Measurements from ENCODE around the gene DLG2. TPM values are rescaled to one million over a fixed set of nuclear protein-coding genes. Genes with fewer than 3 reads are reported as not detected.

The DLG2 gene
- total and polyA plus RNA-seq, 11 donors = 2.4 to 13.9 (median 7.1) TPM

DNA sequence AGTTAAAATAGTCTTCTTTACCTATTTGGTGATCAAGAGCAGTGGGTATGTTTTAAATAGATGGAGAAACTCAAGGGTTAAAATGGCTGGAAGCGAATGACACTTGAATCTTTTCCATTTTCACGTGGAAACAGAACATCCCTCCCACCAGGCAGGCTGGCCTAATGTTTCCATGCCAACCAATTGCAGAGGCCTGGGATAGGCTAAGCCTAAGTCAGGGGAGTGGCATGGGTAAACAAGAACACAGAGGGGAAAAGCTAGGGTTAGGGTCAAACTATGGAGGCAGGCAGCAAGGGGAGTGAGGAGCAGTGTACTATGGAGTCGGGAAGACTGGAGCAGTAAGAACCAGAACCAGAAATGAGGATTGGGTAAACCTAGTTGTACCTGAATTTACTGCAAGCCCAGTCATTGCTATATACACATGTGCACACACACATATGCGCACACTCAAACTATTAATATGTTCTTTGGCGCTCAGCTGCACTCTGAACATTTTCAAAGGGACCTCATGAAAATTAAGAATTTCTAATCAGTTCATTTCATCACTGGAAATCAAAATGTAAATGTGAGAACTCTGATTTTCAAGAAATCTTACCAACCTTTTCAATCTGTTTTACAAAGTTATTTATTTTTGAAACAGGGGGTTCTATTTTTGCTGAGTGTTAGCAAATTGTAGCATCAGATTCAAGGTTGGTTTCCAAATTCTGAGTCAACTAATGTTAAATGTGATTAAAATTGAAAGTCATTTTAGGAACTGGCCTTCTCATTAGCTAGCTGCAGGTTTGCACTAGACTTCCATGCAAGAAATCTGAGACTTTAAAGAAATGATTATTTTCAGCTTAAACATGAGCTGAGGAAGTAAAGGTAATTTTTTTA, 2014.0 kb downstream of the DLG2 start:
- H3K36me3 ChIP-seq = no peaks in the 10 kb centered on the region
- no peaks in the 10 kb centered on the region for H3K27me3 ChIP-seq
- H3K9me3 ChIP-seq = no peaks in the 10 kb centered on the region
- DNase-seq = no peak
- TF ChIP-seq, protein P1, sequence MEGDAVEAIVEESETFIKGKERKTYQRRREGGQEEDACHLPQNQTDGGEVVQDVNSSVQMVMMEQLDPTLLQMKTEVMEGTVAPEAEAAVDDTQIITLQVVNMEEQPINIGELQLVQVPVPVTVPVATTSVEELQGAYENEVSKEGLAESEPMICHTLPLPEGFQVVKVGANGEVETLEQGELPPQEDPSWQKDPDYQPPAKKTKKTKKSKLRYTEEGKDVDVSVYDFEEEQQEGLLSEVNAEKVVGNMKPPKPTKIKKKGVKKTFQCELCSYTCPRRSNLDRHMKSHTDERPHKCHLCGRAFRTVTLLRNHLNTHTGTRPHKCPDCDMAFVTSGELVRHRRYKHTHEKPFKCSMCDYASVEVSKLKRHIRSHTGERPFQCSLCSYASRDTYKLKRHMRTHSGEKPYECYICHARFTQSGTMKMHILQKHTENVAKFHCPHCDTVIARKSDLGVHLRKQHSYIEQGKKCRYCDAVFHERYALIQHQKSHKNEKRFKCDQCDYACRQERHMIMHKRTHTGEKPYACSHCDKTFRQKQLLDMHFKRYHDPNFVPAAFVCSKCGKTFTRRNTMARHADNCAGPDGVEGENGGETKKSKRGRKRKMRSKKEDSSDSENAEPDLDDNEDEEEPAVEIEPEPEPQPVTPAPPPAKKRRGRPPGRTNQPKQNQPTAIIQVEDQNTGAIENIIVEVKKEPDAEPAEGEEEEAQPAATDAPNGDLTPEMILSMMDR (IDR thresholded peaks at IDR 0.05) = no peak
- TF ChIP-seq POLR2A (IDR thresholded peaks at IDR 0.05) = no peak
- intact Hi-C loops (cut with DNase I) = no loop called here
- no peak for ATAC-seq
- no peak overlapping the region for H3K4me3 ChIP-seq
- H3K27ac ChIP-seq = no peak overlapping the region
- 43 to 70% (median 60%) methylated on average over 5 of the region's 5 CpGs for whole genome bisulfite sequencing, 4 donors
- no peaks in the 10 kb centered on the region for H3K4me1 ChIP-seq

DNA sequence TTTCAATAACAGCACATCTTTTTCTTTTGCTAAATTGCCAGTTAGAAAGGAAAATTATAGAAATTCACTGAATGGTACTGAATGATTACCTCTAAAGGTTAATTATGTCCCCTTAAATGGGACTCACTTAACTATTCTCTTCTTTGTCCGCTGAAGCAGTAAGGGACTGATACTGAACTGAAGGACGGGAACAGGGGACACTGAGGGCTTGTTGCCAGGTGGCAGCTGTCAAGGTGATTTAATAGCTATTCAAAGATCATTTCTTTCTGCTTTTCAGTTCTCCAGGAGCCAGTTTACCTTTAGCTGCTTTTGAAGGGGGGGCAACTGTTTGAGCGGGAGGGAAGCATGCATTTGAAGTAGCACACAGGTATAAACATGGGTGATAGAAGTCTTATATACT, 2015.5 kb downstream of the DLG2 start:
- no peak overlapping the region for H3K4me3 ChIP-seq
- 61 to 69% (median 66%) methylated on average over 3 of the region's 3 CpGs for whole genome bisulfite sequencing, 4 donors
- DNase-seq = no peak

DNA sequence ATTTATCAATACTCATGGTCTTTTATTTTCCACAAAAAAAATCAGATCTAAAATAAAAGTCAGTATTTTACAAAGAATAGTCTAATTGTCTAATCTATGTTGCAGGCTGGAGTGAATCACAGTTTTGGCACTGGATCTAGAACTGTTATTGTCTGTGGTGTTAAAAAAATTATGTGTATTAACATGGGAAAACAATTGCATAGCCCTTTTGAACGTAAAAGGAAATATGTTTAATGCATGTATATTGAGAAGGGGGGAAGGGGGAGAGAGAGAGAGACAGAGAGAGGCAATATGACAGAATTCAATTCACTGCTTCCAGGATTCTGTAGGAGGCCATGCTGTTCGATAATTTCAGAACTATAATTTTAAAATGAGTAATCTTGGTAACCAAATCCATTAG, 2016.1 kb downstream of the DLG2 start:
- no peak for ATAC-seq
- 53 to 64% (median 60%) methylated on average over 2 of the region's 2 CpGs for WGBS, 4 donors

More for the DNA sequence above, 2015.5 kb downstream of the DLG2 start:
- H3K27me3 ChIP-seq = no peaks in the 10 kb centered on the region
- intact Hi-C loops (cut with DNase I) = no loop called here
- no peaks in the 10 kb centered on the region for H3K4me1 ChIP-seq
- no peak for TF ChIP-seq POLR2A (IDR thresholded peaks at IDR 0.05)
- TF ChIP-seq, protein P1 (IDR thresholded peaks at IDR 0.05) = no peak
- no peak for ATAC-seq
- H3K9me3 ChIP-seq = no peaks in the 10 kb centered on the region
- H3K36me3 ChIP-seq = no peaks in the 10 kb centered on the region
- H3K27ac ChIP-seq = no peak overlapping the region

DNA sequence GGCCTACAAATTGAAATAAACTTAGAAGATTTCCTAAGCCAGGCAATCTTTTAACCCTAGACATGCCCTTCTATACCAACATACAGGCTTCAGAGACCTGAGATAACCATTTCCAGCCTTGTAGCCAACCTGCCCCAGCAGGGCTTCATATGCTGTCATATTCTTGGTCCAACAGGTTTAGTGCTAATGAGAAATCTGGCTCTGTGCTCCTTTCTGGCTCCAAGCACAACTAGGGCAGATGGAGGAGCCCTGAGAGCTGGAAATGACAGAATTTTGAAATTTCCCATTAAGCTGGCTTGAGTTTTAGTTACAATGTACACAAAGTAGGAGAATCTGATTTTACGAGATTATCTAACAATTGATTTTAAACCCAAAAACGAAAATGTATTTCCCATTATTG, 2018.0 kb downstream of the DLG2 start:
- WGBS, 4 donors = 81 to 89% (median 87%) methylated on average over 2 of the region's 2 CpGs
- no peaks in the 10 kb centered on the region for H3K4me1 ChIP-seq
- H3K36me3 ChIP-seq = no peaks in the 10 kb centered on the region
- H3K27me3 ChIP-seq = no peaks in the 10 kb centered on the region
- H3K9me3 ChIP-seq = no peaks in the 10 kb centered on the region
- intact Hi-C loops (cut with DNase I) = no loop called here
- TF ChIP-seq, protein P1 (IDR thresholded peaks at IDR 0.05) = no peak
- TF ChIP-seq POLR2A (IDR thresholded peaks at IDR 0.05) = no peak
- no peak for ATAC-seq
- H3K4me3 ChIP-seq = no peak overlapping the region
- H3K27ac ChIP-seq = no peak overlapping the region
- no peak for DNase-seq

More for the DNA sequence above, 2016.1 kb downstream of the DLG2 start:
- Histone ChIP-seq H3K9me3 (no peaks in the 10 kb centered on the region), H3K27me3 (no peaks in the 10 kb centered on the region), H3K27ac (no peak overlapping the region), H3K36me3 (no peaks in the 10 kb centered on the region), H3K4me1 (no peaks in the 10 kb centered on the region), H3K4me3 (no peak overlapping the region)
- no peak for DNase-seq
- no peak for TF ChIP-seq POLR2A (IDR thresholded peaks at IDR 0.05)
- TF ChIP-seq, protein P1 (IDR thresholded peaks at IDR 0.05) = no peak
- intact Hi-C loops (cut with DNase I) = no loop called here
